ENCODE results near the gene PITPNM1.

GRCh38 chr11:67458266-67458665 lies 46.9 kb downstream of the PITPNM1 start:
- TF ChIP-seq CTCF (IDR thresholded peaks at IDR 0.05) (no peak), POLR2A (IDR thresholded peaks at IDR 0.05) (no peak)
